ENCODE measurements around the gene PREX1.
"Not testable (repeated sequence)": the region's sequence is repeated elsewhere in the genome, so short reads cannot be mapped to it uniquely, and the experiment has no call there.

PREX1 gene

GRCh38 chr20:48758206-48758820 is 69.5 kb downstream of the PREX1 start:
- Mint-ChIP-seq H3K4me1 (peaks cover 84% of the 10 kb centered on the region), H3K27me3 (no peaks in the 10 kb centered on the region), H3K9me3 (peaks cover 13 to 18% of the 10 kb centered on the region in 2 donors), H3K27ac (peak overlapping the region; percentile 90 to 92), H3K4me3 (peak overlapping the region; percentile 54 to 55)
- DNase-seq (no peak), ATAC-seq (no peak)

- not testable (repeated sequence) for H3K4me3 Mint-ChIP-seq, H3K27me3 Mint-ChIP-seq, ATAC-seq, DNase-seq
- peaks cover 84% of the 10 kb centered on the region for H3K4me1 Mint-ChIP-seq
- peaks cover 7 to 16% of the 10 kb centered on the region in 2 donors for H3K9me3 Mint-ChIP-seq
- H3K27ac Mint-ChIP-seq = peak overlapping the region in 1 of 2 donors; percentile 77
These were observed 71.0 kb downstream of the PREX1 start for GRCh38 chr20:48756774-48757173.

- Mint-ChIP-seq H3K4me3 (no peak overlapping the region), H3K9me3 (peaks cover 7 to 15% of the 10 kb centered on the region in 2 donors), H3K27me3 (no peaks in the 10 kb centered on the region), H3K4me1 (peaks cover 84% of the 10 kb centered on the region), H3K27ac (peak overlapping the region in 1 of 2 donors; percentile 31)
- ATAC-seq = no peak
- no peak for DNase-seq
These were observed 73.5 kb downstream of the PREX1 start for GRCh38 chr20:48754292-48754691.

GRCh38 chr20:48752963-48753362 is 74.8 kb downstream of the PREX1 start:
- ATAC-seq (no peak), DNase-seq (no peak)
- Mint-ChIP-seq H3K9me3 (peaks cover 7 to 15% of the 10 kb centered on the region in 2 donors), H3K27ac (no peak overlapping the region), H3K4me3 (no peak overlapping the region), H3K4me1 (peaks cover 84% of the 10 kb centered on the region), H3K27me3 (no peaks in the 10 kb centered on the region)

GRCh38 chr20:48751871-48752270 is 75.9 kb downstream of the PREX1 start:
- peak overlapping the region; percentile 49 to 67 for H3K4me3 Mint-ChIP-seq
- H3K4me1 Mint-ChIP-seq = peaks cover 75% of the 10 kb centered on the region
- peak overlapping the region; percentile 85 to 94 for H3K27ac Mint-ChIP-seq
- no peak for ATAC-seq
- H3K9me3 Mint-ChIP-seq = peaks cover 3 to 9% of the 10 kb centered on the region in 2 donors
- H3K27me3 Mint-ChIP-seq = no peaks in the 10 kb centered on the region
- DNase-seq = no peak

GRCh38 chr20:48750941-48751635 is 76.7 kb downstream of the PREX1 start:
- Mint-ChIP-seq H3K4me3 (peak overlapping the region; percentile 49 to 67), H3K27me3 (no peaks in the 10 kb centered on the region), H3K27ac (peak overlapping the region; percentile 85 to 94), H3K9me3 (peaks cover 0 to 7% of the 10 kb centered on the region in 2 donors), H3K4me1 (peaks cover 67% of the 10 kb centered on the region)
- ATAC-seq (peak; percentile 73), DNase-seq (no peak)

- ATAC-seq = no peak
- Mint-ChIP-seq H3K4me3 (peak overlapping the region in 1 of 2 donors; percentile 7), H3K27me3 (no peaks in the 10 kb centered on the region), H3K27ac (peak overlapping the region; percentile 0 to 28), H3K4me1 (peaks cover 64% of the 10 kb centered on the region), H3K9me3 (peaks cover 0 to 7% of the 10 kb centered on the region in 2 donors)
- DNase-seq = no peak
These were observed 77.4 kb downstream of the PREX1 start for GRCh38 chr20:48750376-48750775.

GRCh38 chr20:48749437-48749836 is 78.4 kb downstream of the PREX1 start:
- no peak for DNase-seq
- H3K4me3 Mint-ChIP-seq = no peak overlapping the region
- H3K27ac Mint-ChIP-seq = no peak overlapping the region
- peak; percentile 42 for ATAC-seq
- peaks cover 64% of the 10 kb centered on the region for H3K4me1 Mint-ChIP-seq
- H3K9me3 Mint-ChIP-seq = peaks cover 0 to 7% of the 10 kb centered on the region in 2 donors
- no peaks in the 10 kb centered on the region for H3K27me3 Mint-ChIP-seq

- Mint-ChIP-seq H3K9me3 (peaks cover 0 to 7% of the 10 kb centered on the region in 2 donors), H3K4me3 (no peak overlapping the region), H3K27me3 (no peaks in the 10 kb centered on the region), H3K4me1 (peaks cover 66% of the 10 kb centered on the region), H3K27ac (peak overlapping the region; percentile 72 to 75)
- no peak for ATAC-seq
- no peak for DNase-seq
These were observed 79.2 kb downstream of the PREX1 start for GRCh38 chr20:48748556-48748955.

- Mint-ChIP-seq H3K4me1 (peaks cover 65% of the 10 kb centered on the region), H3K27ac (peak overlapping the region; percentile 72 to 75), H3K27me3 (no peaks in the 10 kb centered on the region), H3K4me3 (no peak overlapping the region), H3K9me3 (peaks cover 0 to 3% of the 10 kb centered on the region in 2 donors)
- DNase-seq (no peak), ATAC-seq (no peak)
These were observed 79.9 kb downstream of the PREX1 start for GRCh38 chr20:48747840-48748414.

GRCh38 chr20:48745330-48745729 is 82.5 kb downstream of the PREX1 start:
- Mint-ChIP-seq H3K27ac (no peak overlapping the region), H3K4me1 (peaks cover 54% of the 10 kb centered on the region)
- DNase-seq = no peak

GRCh38 chr20:48744515-48744914 is 83.3 kb downstream of the PREX1 start:
- Mint-ChIP-seq H3K4me1 (peaks cover 54% of the 10 kb centered on the region), H3K27ac (peak overlapping the region in 1 of 2 donors; percentile 77), H3K27me3 (no peaks in the 10 kb centered on the region), H3K9me3 (no peaks in the 10 kb centered on the region), H3K4me3 (no peak overlapping the region)
- ATAC-seq (no peak), DNase-seq (no peak)

More at GRCh38 chr20:48745330-48745729, 82.5 kb downstream of the PREX1 start:
- H3K4me3 Mint-ChIP-seq = no peak overlapping the region
- no peaks in the 10 kb centered on the region for H3K27me3 Mint-ChIP-seq
- H3K9me3 Mint-ChIP-seq = no peaks in the 10 kb centered on the region
- ATAC-seq = no peak

- no peaks in the 10 kb centered on the region for H3K9me3 Mint-ChIP-seq
- peaks cover 54% of the 10 kb centered on the region for H3K4me1 Mint-ChIP-seq
- no peak overlapping the region for H3K4me3 Mint-ChIP-seq
- ATAC-seq (no peak), DNase-seq (no peak)
- H3K27me3 Mint-ChIP-seq = no peaks in the 10 kb centered on the region
- H3K27ac Mint-ChIP-seq = no peak overlapping the region
These were observed 84.0 kb downstream of the PREX1 start for GRCh38 chr20:48743807-48744206.

- peak overlapping the region in 1 of 2 donors; percentile 73 for H3K27ac Mint-ChIP-seq
- H3K9me3 Mint-ChIP-seq = no peaks in the 10 kb centered on the region
- no peak for DNase-seq
- peaks cover 54% of the 10 kb centered on the region for H3K4me1 Mint-ChIP-seq
- H3K27me3 Mint-ChIP-seq = no peaks in the 10 kb centered on the region
- no peak overlapping the region for H3K4me3 Mint-ChIP-seq
- no peak for ATAC-seq
These were observed 84.7 kb downstream of the PREX1 start for GRCh38 chr20:48742912-48743680.

GRCh38 chr20:48742233-48742632 is 85.6 kb downstream of the PREX1 start:
- ATAC-seq (no peak), DNase-seq (no peak)
- Mint-ChIP-seq H3K27ac (no peak overlapping the region), H3K9me3 (no peaks in the 10 kb centered on the region), H3K4me1 (peaks cover 59% of the 10 kb centered on the region), H3K4me3 (no peak overlapping the region), H3K27me3 (no peaks in the 10 kb centered on the region)

Measured in stimulated activated naive CD8-positive, alpha-beta T cell treated with anti-CD3 and anti-CD28 coated beads, Interleukin-15, amount 100 ng/mL, for 72 hours (primary cell).